22Rv1 (cell line): ENCODE data around the gene DGKI.

Experiments used
- ZFX ChIP-seq: fragments of 450-650 bp; IDR thresholded peaks from 2 replicates; pipeline ENCODE4 v1.6.1; 2017; ENCODE audit warnings: antibody characterized with exemption, borderline replicate concordance
- TF ChIP-seq, protein P1 (sequence below): fragments of 450-650 bp; IDR thresholded peaks from 2 replicates; pipeline ENCODE4 v1.5.1; 2017; ENCODE audit warnings: mild to moderate bottlenecking

DNA sequence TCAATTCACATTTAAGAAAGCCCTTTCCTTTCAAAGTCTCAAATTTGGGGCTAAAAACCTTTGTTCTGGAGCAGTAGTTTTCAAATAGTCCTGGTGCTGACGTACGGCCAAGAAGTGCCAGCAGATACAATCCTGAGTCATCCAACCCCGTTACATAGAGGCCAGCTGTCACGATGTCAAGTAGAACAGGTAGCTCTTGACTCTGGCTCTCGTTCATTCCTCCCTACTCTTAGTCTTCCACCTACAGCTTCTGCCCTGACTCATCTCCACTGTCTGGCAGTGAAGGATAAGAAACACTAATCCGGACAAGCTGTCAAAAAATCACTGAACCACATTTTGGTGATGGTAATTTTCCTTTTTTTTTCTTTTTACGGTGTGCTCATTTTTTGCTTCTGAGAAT is 370.8 kb downstream of the DGKI start:
- TF ChIP-seq, protein P1, sequence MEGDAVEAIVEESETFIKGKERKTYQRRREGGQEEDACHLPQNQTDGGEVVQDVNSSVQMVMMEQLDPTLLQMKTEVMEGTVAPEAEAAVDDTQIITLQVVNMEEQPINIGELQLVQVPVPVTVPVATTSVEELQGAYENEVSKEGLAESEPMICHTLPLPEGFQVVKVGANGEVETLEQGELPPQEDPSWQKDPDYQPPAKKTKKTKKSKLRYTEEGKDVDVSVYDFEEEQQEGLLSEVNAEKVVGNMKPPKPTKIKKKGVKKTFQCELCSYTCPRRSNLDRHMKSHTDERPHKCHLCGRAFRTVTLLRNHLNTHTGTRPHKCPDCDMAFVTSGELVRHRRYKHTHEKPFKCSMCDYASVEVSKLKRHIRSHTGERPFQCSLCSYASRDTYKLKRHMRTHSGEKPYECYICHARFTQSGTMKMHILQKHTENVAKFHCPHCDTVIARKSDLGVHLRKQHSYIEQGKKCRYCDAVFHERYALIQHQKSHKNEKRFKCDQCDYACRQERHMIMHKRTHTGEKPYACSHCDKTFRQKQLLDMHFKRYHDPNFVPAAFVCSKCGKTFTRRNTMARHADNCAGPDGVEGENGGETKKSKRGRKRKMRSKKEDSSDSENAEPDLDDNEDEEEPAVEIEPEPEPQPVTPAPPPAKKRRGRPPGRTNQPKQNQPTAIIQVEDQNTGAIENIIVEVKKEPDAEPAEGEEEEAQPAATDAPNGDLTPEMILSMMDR = no peak
- no peak for TF ChIP-seq ZFX
